Tibial nerve (tissue), 4 donors: ENCODE data around the gene MADD. TPM values are rescaled to one million over a fixed set of nuclear protein-coding genes. Genes with fewer than 3 reads are reported as not detected.
A peak's percentile ranks its signal among the peaks of the same experiment; 100 is the strongest.

ENCODE experiments used
- DNase-seq, 2 donors: peaks; one replicate each; pipeline ENCODE4 v3.0.0-alpha.2; 2019; ENCODE audit warnings: low spot score in 2 of 2
- H3K27ac ChIP-seq, 4 donors: fragments of 200-600 bp; sonication (generic) in 3 of 4; one replicate each; pipeline ENCODE4 v1.5.1; 2017 to 2019; ENCODE audit warnings: mild to moderate bottlenecking in 1 of 4
- H3K27me3 ChIP-seq, 2 donors: fragments of 200-600 bp; sonication (generic) in 1 of 2; one replicate each; pipeline versions ENCODE4 v1.5.1 to v1.6.0; 2017 to 2019
- H3K36me3 ChIP-seq, 3 donors: fragments of 200-600 bp; sonication (generic); one replicate each; pipeline ENCODE4 v1.5.1; 2018 to 2019
- H3K4me1 ChIP-seq, 4 donors: fragments of 200-600 bp; sonication (generic) in 3 of 4; one replicate each; pipeline ENCODE4 v1.5.1; 2017 to 2019
- H3K4me3 ChIP-seq, 4 donors: fragments of 200-600 bp; sonication (generic) in 3 of 4; one replicate each; pipeline ENCODE4 v1.5.1; 2017 to 2019; ENCODE audit warnings: mild to moderate bottlenecking in 1 of 4, moderate library complexity in 1 of 4
- H3K9me3 ChIP-seq, 4 donors: fragments of 200-600 bp; sonication (generic) in 3 of 4; one replicate each; pipeline ENCODE4 v1.5.1; 2017 to 2019
- CTCF ChIP-seq, 5 experiments: fragments of 200-600 bp in 3 of 5; fragments of 450-650 bp in 2 of 5; sonication (generic) in 3 of 5; IDR thresholded peaks; one replicate each; pipeline ENCODE4 v1.5.1; 2016 to 2019; ENCODE audit warnings: antibody characterized with exemption in 5 of 5, mild to moderate bottlenecking in 3 of 5, moderate library complexity in 2 of 5
- EP300 ChIP-seq, 2 donors: sonication (generic); formaldehyde crosslinking; IDR thresholded peaks; one replicate each; pipeline ENCODE4 v1.6.1; 2017; ENCODE audit warnings: antibody characterized with exemption in 2 of 2, mild to moderate bottlenecking in 1 of 2
- POLR2A ChIP-seq, 2 donors: fragments of 450-650 bp; IDR thresholded peaks; one replicate each; pipeline ENCODE4 v1.6.1; 2017; ENCODE audit warnings: antibody characterized with exemption in 2 of 2, mild to moderate bottlenecking in 2 of 2, moderate library complexity in 2 of 2
- WGBS, 2 donors: methylation state at CpG; one replicate each; pipeline ENCODE4 v1.1.5; 2018; 5-methylcytosine and 5-hydroxymethylcytosine counted together
- total RNA-seq, 4 donors: library from RNA; depleted of rRNA; stranded (reverse); fragments of >200 nt; gene quantifications; one replicate each; pipeline ENCODE4 v1.1.0, GENCODE V29; 2016

MADD gene
- total RNA-seq, 4 donors from 2014 or later: 41.9 to 68.0 (median 52.2) TPM

- peaks cover 0 to 15% (median 0%) of the 10 kb centered on the region in 4 donors for H3K4me1 ChIP-seq
- H3K4me3 ChIP-seq: no peak overlapping the region
- peak overlapping the region in 1 of 4 donors; percentile 77 for H3K27ac ChIP-seq
- H3K9me3 ChIP-seq: no peaks in the 10 kb centered on the region
- DNase-seq: no peak
- no peaks in the 10 kb centered on the region for H3K27me3 ChIP-seq
- TF ChIP-seq CTCF (IDR thresholded peaks at IDR 0.05): no peak
- no peak for TF ChIP-seq EP300 (IDR thresholded peaks at IDR 0.05)
- no peak for TF ChIP-seq POLR2A (IDR thresholded peaks at IDR 0.05)
- 88 to 93% methylated on average over 15 of the region's 15 CpGs for WGBS, 2 donors
- H3K36me3 ChIP-seq: no peaks in the 10 kb centered on the region
Measured at GRCh38 chr11:47353978-47354774, 84.2 kb downstream of the MADD start.

DNA sequence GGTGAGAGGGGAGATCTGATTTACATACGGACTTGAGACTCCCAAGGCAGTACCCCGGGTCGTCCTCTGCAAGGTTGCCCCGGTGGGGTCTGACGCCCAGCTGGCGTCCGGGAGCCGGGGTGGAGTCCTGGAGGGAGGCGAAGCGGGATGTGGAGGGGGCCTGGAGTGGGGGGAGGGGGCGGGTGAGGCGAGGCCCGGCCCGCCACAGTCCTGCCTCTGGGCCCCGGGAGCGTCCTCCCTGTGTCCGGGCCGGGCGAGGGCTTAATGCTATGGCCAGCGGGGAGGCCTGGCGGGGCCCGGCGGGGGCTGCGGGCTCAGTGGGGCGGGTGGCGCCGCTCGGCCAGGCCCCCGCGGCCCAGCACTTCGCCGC is 85.0 kb downstream of the MADD start:
- 24 to 28% methylated on average over 10 to 22 of the region's 32 CpGs for WGBS, 2 donors
- H3K36me3 ChIP-seq: no peaks in the 10 kb centered on the region
- no peak for DNase-seq
- H3K27me3 ChIP-seq: no peaks in the 10 kb centered on the region
- peak overlapping the region in 3 of 4 donors; percentile 41 to 77 (median 58) for H3K27ac ChIP-seq
- no peaks in the 10 kb centered on the region for H3K9me3 ChIP-seq
- H3K4me1 ChIP-seq: peaks cover 0 to 15% (median 0%) of the 10 kb centered on the region in 4 donors
- no peak for TF ChIP-seq POLR2A (IDR thresholded peaks at IDR 0.05)
- TF ChIP-seq CTCF (IDR thresholded peaks at IDR 0.05): no peak
- no peak for TF ChIP-seq EP300 (IDR thresholded peaks at IDR 0.05)
- peak overlapping the region in 3 of 4 donors; percentile 31 to 57 (median 35) for H3K4me3 ChIP-seq

- 37 to 39% methylated on average over 40 to 47 of the region's 47 CpGs for WGBS, 2 donors
- TF ChIP-seq CTCF (IDR thresholded peaks at IDR 0.05) (peak; percentile 85 to 95 (median 91)), POLR2A (IDR thresholded peaks at IDR 0.05) (no peak), EP300 (IDR thresholded peaks at IDR 0.05) (peak in 1 of 2 donors; percentile 59)
- peak overlapping the region in 3 of 4 donors; percentile 41 to 77 (median 58) for H3K27ac ChIP-seq
Measured at GRCh38 chr11:47355283-47356128, 85.6 kb downstream of the MADD start.

DNA sequence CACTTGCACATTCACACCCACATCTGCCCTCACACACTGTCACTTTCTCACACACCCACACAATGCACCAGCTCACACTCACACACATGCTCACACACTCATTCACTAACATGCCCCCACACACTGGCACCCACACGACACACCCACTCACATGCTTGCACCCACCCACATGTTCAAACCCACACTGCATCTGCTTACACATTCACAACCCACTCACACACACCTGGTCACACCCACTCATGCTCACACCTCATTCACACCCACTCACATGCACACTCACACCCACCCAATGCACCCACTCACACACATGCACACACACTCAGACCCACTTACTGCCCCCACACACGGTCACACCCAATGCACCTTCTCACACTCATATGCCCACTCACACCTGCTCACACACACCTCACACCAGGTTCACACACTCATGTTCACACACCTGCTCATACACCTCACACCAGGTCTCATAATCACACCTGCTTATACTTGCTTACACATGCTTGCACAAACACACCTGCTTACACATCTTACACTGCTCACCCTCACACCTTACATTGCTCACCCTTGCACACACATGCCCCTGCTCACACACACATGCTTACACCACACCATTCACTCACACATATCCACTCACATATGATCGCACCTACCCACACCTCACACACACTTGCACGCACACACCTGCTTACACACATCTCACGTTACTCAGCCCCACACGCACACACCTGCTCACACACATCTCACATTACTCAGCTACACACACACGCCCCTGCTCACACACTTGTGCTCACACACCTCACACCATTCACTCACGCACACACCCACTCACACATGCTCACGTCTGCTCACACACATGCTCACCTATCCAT is 86.4 kb downstream of the MADD start:
- TF ChIP-seq CTCF (IDR thresholded peaks at IDR 0.05) (no peak), EP300 (IDR thresholded peaks at IDR 0.05) (no peak), POLR2A (IDR thresholded peaks at IDR 0.05) (no peak)
- Histone ChIP-seq H3K4me1 (peaks cover 0 to 15% (median 0%) of the 10 kb centered on the region in 4 donors), H3K36me3 (no peaks in the 10 kb centered on the region), H3K4me3 (no peak overlapping the region), H3K27ac (no peak overlapping the region), H3K9me3 (no peaks in the 10 kb centered on the region), H3K27me3 (no peaks in the 10 kb centered on the region)
- DNase-seq: no peak
- 88 to 91% methylated on average over 9 of the region's 9 CpGs for WGBS, 2 donors

More at GRCh38 chr11:47355283-47356128, 85.6 kb downstream of the MADD start:
- DNase-seq: peak; percentile 89 to 92
- peak overlapping the region; percentile 8 to 57 (median 33) for H3K4me3 ChIP-seq
- peaks cover 0 to 15% (median 0%) of the 10 kb centered on the region in 4 donors for H3K4me1 ChIP-seq
- H3K9me3 ChIP-seq: no peaks in the 10 kb centered on the region
- H3K36me3 ChIP-seq: no peaks in the 10 kb centered on the region
- H3K27me3 ChIP-seq: no peaks in the 10 kb centered on the region
